Measurements from ENCODE around the gene PPFIBP1.

DNA sequence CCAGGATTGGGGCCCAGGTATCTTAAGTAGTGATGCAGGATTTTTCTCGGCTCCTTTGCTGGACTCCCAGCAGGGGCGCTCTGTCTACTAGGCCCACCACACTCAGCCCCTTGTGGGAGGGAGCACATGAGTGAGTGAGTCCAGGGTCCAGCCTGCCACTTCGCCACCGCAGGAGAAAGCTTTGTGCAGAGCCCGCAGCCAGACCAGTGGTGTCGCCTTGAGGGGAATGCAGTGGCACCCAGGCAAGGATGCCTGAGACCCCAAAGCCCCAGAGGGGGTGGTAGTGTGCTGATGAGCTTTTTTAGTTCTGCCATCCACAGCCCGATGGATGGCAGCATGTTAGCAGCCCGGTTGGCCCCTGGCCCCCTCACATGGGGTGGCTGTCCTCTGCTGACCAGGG is 181.3 kb downstream of the PPFIBP1 start:
- TF ChIP-seq, protein P1, sequence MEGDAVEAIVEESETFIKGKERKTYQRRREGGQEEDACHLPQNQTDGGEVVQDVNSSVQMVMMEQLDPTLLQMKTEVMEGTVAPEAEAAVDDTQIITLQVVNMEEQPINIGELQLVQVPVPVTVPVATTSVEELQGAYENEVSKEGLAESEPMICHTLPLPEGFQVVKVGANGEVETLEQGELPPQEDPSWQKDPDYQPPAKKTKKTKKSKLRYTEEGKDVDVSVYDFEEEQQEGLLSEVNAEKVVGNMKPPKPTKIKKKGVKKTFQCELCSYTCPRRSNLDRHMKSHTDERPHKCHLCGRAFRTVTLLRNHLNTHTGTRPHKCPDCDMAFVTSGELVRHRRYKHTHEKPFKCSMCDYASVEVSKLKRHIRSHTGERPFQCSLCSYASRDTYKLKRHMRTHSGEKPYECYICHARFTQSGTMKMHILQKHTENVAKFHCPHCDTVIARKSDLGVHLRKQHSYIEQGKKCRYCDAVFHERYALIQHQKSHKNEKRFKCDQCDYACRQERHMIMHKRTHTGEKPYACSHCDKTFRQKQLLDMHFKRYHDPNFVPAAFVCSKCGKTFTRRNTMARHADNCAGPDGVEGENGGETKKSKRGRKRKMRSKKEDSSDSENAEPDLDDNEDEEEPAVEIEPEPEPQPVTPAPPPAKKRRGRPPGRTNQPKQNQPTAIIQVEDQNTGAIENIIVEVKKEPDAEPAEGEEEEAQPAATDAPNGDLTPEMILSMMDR (IDR thresholded peaks at IDR 0.05), result no peak
- TF ChIP-seq ZFX (IDR thresholded peaks at IDR 0.05; ENCODE audit: borderline replicate concordance), result no peak

Measured in 22Rv1 (cell line).